Thyroid gland (tissue), 4 donors: Measurements from ENCODE around the gene ZNF296. TPM values are rescaled to one million over a fixed set of nuclear protein-coding genes. Genes with fewer than 3 reads are reported as not detected.
A peak's percentile ranks its signal among the peaks of the same experiment; 100 is the strongest.

Experiments used
- DNase-seq, 2 donors: peaks; one replicate each; pipeline ENCODE4 v3.0.0-alpha.2; 2019
- H3K27ac ChIP-seq, 3 donors: fragments of 200-600 bp; sonication (generic); 1 replicate in 2 of 3; 2 replicates in 1 of 3; pipeline ENCODE4 v1.5.1; 2016 to 2019; ENCODE audit warnings: mild to moderate bottlenecking in 1 of 3, moderate library complexity in 1 of 3
- H3K27me3 ChIP-seq: fragments of 200-600 bp; sonication (generic); one replicate; pipeline ENCODE4 v1.5.1; 2019
- H3K36me3 ChIP-seq, 2 donors: fragments of 200-600 bp; sonication (generic); one replicate each; pipeline ENCODE4 v1.5.1; 2016 to 2019
- H3K4me1 ChIP-seq, 2 donors: fragments of 200-600 bp; sonication (generic); one replicate each; pipeline ENCODE4 v1.5.1; 2017 to 2019
- H3K4me3 ChIP-seq, 3 donors: fragments of 200-600 bp; sonication (generic); replicated peaks in 1 of 3; 1 replicate in 2 of 3; 2 replicates in 1 of 3; pipeline ENCODE4 v1.5.1; 2016; ENCODE audit warnings: mild to moderate bottlenecking in 1 of 3
- H3K9me3 ChIP-seq: fragments of 200-600 bp; sonication (generic); one replicate; pipeline ENCODE4 v1.5.1; 2017
- CTCF ChIP-seq, 6 experiments: fragments of 200-600 bp in 3 of 6; fragments of 450-650 bp in 3 of 6; sonication (generic) in 3 of 6; IDR thresholded peaks; one replicate each; pipeline ENCODE4 v1.5.1; 2016 to 2019; ENCODE audit warnings: antibody characterized with exemption in 6 of 6, mild to moderate bottlenecking in 2 of 6, inconsistent platforms in 1 of 6, moderate library complexity in 1 of 6
- POLR2A ChIP-seq, 2 donors: fragments of 450-650 bp; IDR thresholded peaks; one replicate each; pipeline ENCODE4 v1.6.1; 2017; ENCODE audit warnings: antibody characterized with exemption in 2 of 2, mild to moderate bottlenecking in 2 of 2, moderate library complexity in 1 of 2
- WGBS, 2 donors: methylation state at CpG; one replicate each; pipeline ENCODE4 v1.1.5; 2017; 5-methylcytosine and 5-hydroxymethylcytosine counted together
- intact Hi-C: fragments of 100-400 bp; cut with DNase I; formaldehyde crosslinking; loops from one replicate; pipeline ENCODE4 v1.15.1; 2023
- total RNA-seq, 4 donors: library from RNA; depleted of rRNA; stranded (reverse); fragments of >200 nt; gene quantifications; one replicate each; pipeline ENCODE4 v1.2.3, GENCODE V29; 2016

Gene ZNF296
- total RNA-seq, 4 donors from 2014 or later = 0.34 to 2.1 (median 0.78) TPM; not detected in 1

DNA sequence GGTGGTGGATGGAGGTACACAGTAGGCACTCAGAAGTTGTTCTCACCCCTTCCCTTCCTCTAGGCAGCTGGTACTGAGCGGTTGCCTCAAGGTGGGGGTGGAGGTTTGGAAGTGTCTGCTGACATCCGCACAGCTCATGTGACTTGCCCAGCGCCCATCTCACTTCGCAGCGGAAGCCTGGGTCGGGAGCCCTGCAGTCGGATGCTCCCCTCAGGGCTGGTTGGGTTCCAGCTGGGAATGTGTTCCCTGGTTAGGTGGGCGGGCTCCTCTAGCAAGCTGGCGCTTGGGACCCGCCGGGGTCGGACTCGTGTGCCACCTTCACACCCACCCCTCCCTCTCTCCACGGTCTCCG, 26.9 kb upstream of the ZNF296 start:
- Histone ChIP-seq H3K4me3 (no peak overlapping the region), H3K27me3 (no peaks in the 10 kb centered on the region), H3K36me3 (no peaks in the 10 kb centered on the region), H3K4me1 (peaks cover 21 to 61% of the 10 kb centered on the region in 2 donors), H3K9me3 (no peaks in the 10 kb centered on the region), H3K27ac (no peak overlapping the region)
- DNase-seq = peak; percentile 37 to 43
- TF ChIP-seq CTCF (IDR thresholded peaks at IDR 0.05) = no peak
- TF ChIP-seq POLR2A (IDR thresholded peaks at IDR 0.05) = no peak
- WGBS, 2 donors = 21 to 47% methylated on average over 2 to 7 of the region's 15 CpGs
- intact Hi-C loops = no loop called here

DNA sequence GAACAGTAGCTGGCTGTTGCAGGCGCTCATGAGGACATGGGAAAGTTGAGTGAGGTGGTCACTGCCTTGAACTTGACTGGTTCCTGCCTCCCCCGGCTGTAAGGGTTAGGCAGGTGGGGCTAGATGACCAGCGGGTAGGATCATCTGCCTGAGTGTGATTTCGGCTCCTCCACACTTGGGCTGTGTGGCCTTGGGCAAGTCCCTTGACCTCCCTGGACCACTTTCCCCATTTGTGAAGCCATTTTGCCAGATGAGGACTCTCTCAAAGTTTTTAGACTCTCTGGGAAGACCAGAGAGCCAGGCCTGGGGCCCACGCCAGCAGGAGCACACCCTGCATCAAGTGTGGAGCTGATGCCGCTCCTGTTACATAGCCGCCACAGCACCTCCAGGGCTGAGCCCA, 26.2 kb upstream of the ZNF296 start:
- Histone ChIP-seq H3K4me1 (peaks cover 21 to 68% of the 10 kb centered on the region in 2 donors), H3K9me3 (no peaks in the 10 kb centered on the region), H3K27me3 (no peaks in the 10 kb centered on the region), H3K36me3 (no peaks in the 10 kb centered on the region), H3K27ac (no peak overlapping the region), H3K4me3 (no peak overlapping the region)
- WGBS, 2 donors = 97 to 98% methylated on average over 4 to 7 of the region's 7 CpGs
- no peak for DNase-seq
- TF ChIP-seq CTCF (IDR thresholded peaks at IDR 0.05) (no peak), POLR2A (IDR thresholded peaks at IDR 0.05) (no peak)
- intact Hi-C loops = no loop called here

DNA sequence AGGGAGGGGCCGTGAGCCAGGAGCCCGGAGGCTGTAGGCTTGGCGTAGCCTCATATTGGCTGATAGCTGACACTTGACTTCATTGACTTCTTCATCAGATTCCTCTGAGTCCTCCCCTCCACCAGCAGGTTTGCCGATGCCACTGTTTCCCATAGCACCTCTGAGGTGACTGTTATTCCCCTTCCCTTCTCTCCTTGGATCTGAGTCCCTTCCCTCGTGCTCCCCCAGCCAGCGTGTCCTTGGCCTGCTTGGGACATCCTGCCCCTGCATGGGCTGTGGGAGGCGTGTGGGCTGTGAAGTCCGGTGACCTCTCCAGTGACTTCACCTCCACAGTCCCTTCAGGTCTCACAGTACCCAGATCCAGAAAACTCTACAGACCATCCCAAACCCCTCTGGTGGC, 25.5 kb upstream of the ZNF296 start:
- Histone ChIP-seq H3K36me3 (no peaks in the 10 kb centered on the region), H3K9me3 (no peaks in the 10 kb centered on the region), H3K4me1 (peaks cover 21 to 74% of the 10 kb centered on the region in 2 donors), H3K27me3 (no peaks in the 10 kb centered on the region), H3K27ac (no peak overlapping the region), H3K4me3 (no peak overlapping the region)
- TF ChIP-seq CTCF (IDR thresholded peaks at IDR 0.05) (no peak), POLR2A (IDR thresholded peaks at IDR 0.05) (no peak)
- intact Hi-C loops = no loop called here
- no peak for DNase-seq
- 84 to 91% methylated on average over 8 of the region's 8 CpGs for WGBS, 2 donors

GRCh38 chr19:45100846-45101252, 24.6 kb upstream of the ZNF296 start:
- H3K36me3 ChIP-seq = no peaks in the 10 kb centered on the region
- no peaks in the 10 kb centered on the region for H3K27me3 ChIP-seq
- no peak for TF ChIP-seq POLR2A (IDR thresholded peaks at IDR 0.05)
- no peak for TF ChIP-seq CTCF (IDR thresholded peaks at IDR 0.05)
- no peak overlapping the region for H3K4me3 ChIP-seq
- peak overlapping the region in 1 of 3 donors; percentile 24 for H3K27ac ChIP-seq
- no peaks in the 10 kb centered on the region for H3K9me3 ChIP-seq
- H3K4me1 ChIP-seq = peaks cover 26 to 84% of the 10 kb centered on the region in 2 donors
- intact Hi-C loops = no loop called here
- DNase-seq = no peak
- 65 to 72% methylated on average over 8 of the region's 8 CpGs for WGBS, 2 donors

GRCh38 chr19:45100201-45100600, 23.9 kb upstream of the ZNF296 start:
- Histone ChIP-seq H3K4me1 (peaks cover 26 to 89% of the 10 kb centered on the region in 2 donors), H3K27me3 (no peaks in the 10 kb centered on the region), H3K36me3 (no peaks in the 10 kb centered on the region), H3K9me3 (no peaks in the 10 kb centered on the region), H3K4me3 (no peak overlapping the region), H3K27ac (peak overlapping the region in 1 of 3 donors; percentile 24)
- 78% methylated on average over 3 of the region's 3 CpGs for WGBS, 2 donors
- no peak for DNase-seq
- TF ChIP-seq CTCF (IDR thresholded peaks at IDR 0.05) = no peak
- intact Hi-C loops = no loop called here
